T-helper 17 cell (primary cell): ENCODE results near the gene HIVEP3. TPM values are rescaled to one million over a fixed set of nuclear protein-coding genes. Genes with fewer than 3 reads are reported as not detected.

Experiments used
- ATAC-seq: fragments of 150-1000 bp; cut with Tn5 transposase; 2 replicates; pipeline ENCODE4 v1.10.0; 2021; ENCODE audit warnings: mild to moderate bottlenecking, moderate library complexity
- DNase-seq, 3 donors: peaks; one replicate each; pipeline versions ENCODE4 v3.0.0 to v3.0.0-alpha.2; 2020 to 2021
- H3K9me3 ChIP-seq: one replicate; pipeline ENCODE4 v1.7.0; 2013; ENCODE audit warnings: low read length, mild to moderate bottlenecking; ENCODE audit not compliant: control insufficient read depth, poor library complexity, severe bottlenecking
- H3K27ac Mint-ChIP-seq: one replicate; pipeline ENCODE4 v1.8.0; 2022; ENCODE audit warnings: mild to moderate bottlenecking, moderate library complexity, mixed read lengths
- H3K27me3 Mint-ChIP-seq: one replicate; pipeline ENCODE4 v1.8.0; 2022; ENCODE audit warnings: mixed read lengths
- H3K36me3 Mint-ChIP-seq: one replicate; pipeline ENCODE4 v1.8.0; 2022; ENCODE audit warnings: low read depth, mixed read lengths
- H3K4me1 Mint-ChIP-seq: one replicate; pipeline ENCODE4 v1.8.0; 2022; ENCODE audit warnings: mild to moderate bottlenecking, mixed read lengths
- H3K4me3 Mint-ChIP-seq: one replicate; pipeline ENCODE4 v1.8.0; 2022; ENCODE audit warnings: mild to moderate bottlenecking, moderate library complexity, mixed read lengths
- total RNA-seq, 4 donors: library from RNA in 2 of 4; stranded (reverse) in 2 of 4; gene quantifications; one replicate each; pipeline ENCODE4 v1.2.3 and lab custom pipeline; 2022 to 2026

HIVEP3 gene
- total RNA-seq, 2 donors from 2014 or later: 11.1 to 13.9 TPM

DNA sequence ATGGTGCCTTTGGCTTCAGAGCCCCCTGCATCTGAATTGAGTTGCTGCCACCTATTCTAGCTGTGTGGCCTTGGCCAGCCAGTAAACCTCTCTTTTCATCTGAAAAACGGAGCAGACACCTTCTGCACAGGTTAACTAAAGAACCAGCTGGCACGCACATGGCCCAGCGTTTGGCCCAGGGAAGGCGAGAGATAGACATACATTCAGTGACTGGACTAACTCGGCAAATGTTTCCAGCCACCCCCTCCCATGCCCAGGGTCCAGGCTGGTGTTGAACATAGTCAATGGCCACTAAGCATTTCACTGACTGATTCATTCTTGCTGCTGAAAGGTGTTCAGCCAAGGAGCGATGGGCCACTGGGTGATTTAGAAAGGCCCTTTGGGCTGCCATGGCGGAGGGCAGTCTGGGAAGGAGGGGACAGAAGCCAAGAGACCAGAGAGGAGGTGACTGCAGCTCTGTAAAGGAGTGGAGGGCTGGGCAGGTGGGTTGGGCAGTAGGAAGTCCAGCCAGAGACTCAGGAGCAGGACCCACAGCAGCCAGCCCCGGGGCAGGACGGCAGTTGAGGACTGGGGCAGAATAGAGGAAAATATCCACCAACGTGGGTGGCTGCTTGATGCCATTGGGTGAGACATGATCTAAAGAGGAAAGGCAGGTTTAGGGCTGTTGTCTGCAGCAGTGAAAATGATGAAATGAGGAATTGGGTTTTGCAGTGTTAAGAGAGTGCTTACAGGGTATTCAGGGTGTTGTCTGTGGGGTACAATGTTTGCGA is 184.3 kb downstream of the HIVEP3 start:
- DNase-seq (no peak), ATAC-seq (no peak)
- H3K4me1 Mint-ChIP-seq: peaks cover 28% of the 10 kb centered on the region

DNA sequence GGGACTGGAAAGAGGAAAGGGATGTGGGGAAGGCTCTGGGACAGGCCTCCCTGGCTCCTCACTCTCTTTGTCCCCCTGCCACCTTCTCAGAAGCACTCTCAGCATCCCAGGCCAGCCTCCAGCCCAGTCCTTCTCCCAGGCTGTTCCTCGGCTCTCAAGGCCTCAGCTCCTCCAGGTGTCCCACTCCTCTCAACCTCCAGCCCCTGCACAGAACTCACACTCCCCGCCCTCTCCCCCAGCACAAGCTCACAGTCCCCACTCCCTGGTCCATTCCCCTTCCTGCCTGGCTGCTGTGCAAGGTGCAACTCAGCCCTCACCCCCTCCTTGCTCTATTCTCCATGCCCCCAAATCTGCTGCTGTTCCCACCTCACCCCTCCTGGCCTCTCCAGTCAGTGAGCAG is 185.0 kb downstream of the HIVEP3 start:
- ATAC-seq (no peak), DNase-seq (no peak)
- H3K4me1 Mint-ChIP-seq: peaks cover 28% of the 10 kb centered on the region
- H3K9me3 ChIP-seq: no peaks in the 10 kb centered on the region
- no peaks in the 10 kb centered on the region for H3K36me3 Mint-ChIP-seq
- no peak overlapping the region for H3K4me3 Mint-ChIP-seq
- no peaks in the 10 kb centered on the region for H3K27me3 Mint-ChIP-seq
- H3K27ac Mint-ChIP-seq: no peak overlapping the region

More for the DNA sequence above, 184.3 kb downstream of the HIVEP3 start:
- Mint-ChIP-seq H3K36me3 (no peaks in the 10 kb centered on the region), H3K27ac (no peak overlapping the region), H3K27me3 (no peaks in the 10 kb centered on the region), H3K4me3 (no peak overlapping the region)
- no peaks in the 10 kb centered on the region for H3K9me3 ChIP-seq

DNA sequence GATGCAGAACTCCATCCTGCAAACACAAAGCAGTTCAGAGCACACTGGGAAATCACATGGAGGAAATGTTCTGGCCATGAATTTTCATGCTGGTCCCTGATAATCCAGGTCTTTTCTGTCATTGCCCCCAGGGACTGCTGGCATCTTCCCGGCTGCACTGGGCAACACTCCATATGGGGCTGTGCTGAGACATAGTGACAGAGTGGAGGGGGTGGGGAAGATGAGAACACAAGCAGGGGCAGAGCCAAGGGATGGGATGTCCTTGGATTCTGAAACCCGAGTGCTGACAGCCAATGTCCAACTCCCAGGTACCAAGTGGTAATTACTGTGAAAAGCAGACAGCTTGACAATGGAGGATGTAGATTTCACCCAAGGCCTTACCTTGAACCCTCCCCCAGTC is 185.7 kb downstream of the HIVEP3 start:
- no peak overlapping the region for H3K4me3 Mint-ChIP-seq
- H3K27me3 Mint-ChIP-seq: no peaks in the 10 kb centered on the region
- no peak overlapping the region for H3K27ac Mint-ChIP-seq
- peaks cover 27% of the 10 kb centered on the region for H3K4me1 Mint-ChIP-seq
- H3K36me3 Mint-ChIP-seq: no peaks in the 10 kb centered on the region
- DNase-seq (no peak), ATAC-seq (no peak)
- no peaks in the 10 kb centered on the region for H3K9me3 ChIP-seq

DNA sequence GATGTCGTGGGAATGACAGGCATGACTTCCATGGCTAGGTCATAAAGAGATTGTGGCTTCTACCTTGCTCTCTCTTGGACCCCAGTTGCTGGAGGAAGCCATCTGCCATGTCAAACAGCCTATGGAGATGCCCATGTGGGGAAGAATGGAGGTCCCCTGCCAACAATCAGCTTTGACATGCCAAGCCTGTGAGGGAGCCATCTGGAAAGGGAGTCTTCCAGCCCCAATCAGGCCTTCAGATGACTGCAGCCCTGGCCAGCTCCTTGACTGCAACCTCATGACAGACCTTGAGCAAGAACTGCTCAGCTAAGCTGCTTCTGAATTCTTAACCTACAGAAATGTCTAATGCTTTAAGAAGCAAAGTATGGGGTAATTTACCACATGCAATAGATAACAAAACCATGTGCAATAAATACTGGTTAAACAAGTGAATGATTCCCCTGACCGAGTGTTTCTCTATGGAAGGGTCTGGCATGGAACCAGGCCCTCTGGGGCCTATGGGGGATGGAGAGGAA is 187.1 kb downstream of the HIVEP3 start:
- Mint-ChIP-seq H3K4me1 (peaks cover 34% of the 10 kb centered on the region), H3K36me3 (no peaks in the 10 kb centered on the region), H3K27me3 (no peaks in the 10 kb centered on the region), H3K27ac (no peak overlapping the region), H3K4me3 (no peak overlapping the region)
- DNase-seq: no peak
- no peaks in the 10 kb centered on the region for H3K9me3 ChIP-seq
- ATAC-seq: no peak

DNA sequence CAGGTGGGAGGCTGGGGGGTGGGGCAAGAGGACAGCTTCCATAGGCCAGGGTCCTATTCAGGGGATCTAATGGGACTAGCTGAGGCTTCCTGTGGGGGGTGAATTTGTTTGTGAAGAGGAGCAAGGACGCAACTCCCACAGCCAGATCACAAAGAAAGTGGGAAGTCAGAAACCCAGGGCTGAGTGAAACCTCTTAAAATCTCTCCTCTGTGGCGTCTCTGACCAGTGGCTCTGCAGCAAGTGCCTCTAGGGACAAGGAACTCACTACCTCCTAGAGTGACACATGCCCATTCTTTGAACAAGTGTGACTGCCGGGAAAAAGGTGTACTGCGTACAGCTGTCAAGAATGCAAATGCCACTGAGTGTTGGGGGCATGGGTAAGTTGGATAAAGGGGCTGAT is 187.9 kb downstream of the HIVEP3 start:
- Mint-ChIP-seq H3K27ac (no peak overlapping the region), H3K4me3 (no peak overlapping the region), H3K27me3 (no peaks in the 10 kb centered on the region), H3K4me1 (peaks cover 37% of the 10 kb centered on the region), H3K36me3 (no peaks in the 10 kb centered on the region)
- no peaks in the 10 kb centered on the region for H3K9me3 ChIP-seq
- DNase-seq (no peak), ATAC-seq (no peak)

DNA sequence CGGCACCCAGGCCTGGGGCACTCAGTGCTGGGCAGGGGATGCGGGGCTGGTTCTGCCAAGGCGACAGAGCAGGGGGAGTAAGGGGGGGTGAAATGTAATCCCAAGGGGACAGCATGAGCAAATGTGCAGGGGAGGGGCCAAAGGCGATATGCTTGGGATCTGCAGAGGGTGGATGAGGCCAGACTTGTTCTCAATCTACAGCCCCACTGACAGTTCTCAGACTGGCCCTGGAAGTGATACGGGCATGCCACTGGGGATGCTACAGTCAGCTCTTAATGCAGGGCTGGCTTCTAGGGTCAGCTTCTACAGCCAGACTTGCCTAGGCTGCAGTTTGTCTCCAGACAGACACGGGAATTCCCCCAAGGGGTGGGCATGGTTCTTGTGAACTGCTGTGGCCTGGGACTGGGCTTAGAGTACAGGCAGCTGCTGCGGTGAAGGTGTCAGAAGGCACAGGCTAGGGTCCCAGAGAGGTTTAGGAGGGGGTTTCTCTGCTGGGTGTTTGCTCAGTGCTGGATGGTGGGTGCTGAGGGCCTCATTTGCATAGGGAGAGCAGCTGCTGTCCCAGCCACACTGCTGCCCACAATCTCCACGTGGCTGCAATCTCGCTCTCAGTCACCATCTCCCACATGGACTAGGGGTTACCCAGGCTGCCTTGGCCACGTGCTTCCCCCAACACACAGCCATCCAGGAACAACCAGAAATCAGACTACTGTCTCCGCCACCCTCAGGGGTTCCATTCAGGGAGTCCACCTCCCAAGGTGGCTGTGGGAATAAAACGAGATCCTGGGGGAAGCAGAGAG is 190.1 kb downstream of the HIVEP3 start:
- H3K27ac Mint-ChIP-seq: peak overlapping the region; percentile 14
- H3K4me3 Mint-ChIP-seq: no peak overlapping the region
- peaks cover 32% of the 10 kb centered on the region for H3K4me1 Mint-ChIP-seq
- no peaks in the 10 kb centered on the region for H3K27me3 Mint-ChIP-seq
- DNase-seq: peak in 1 of 3 donors; percentile 21
- no peaks in the 10 kb centered on the region for H3K9me3 ChIP-seq
- no peaks in the 10 kb centered on the region for H3K36me3 Mint-ChIP-seq
- ATAC-seq: peak; percentile 86

DNA sequence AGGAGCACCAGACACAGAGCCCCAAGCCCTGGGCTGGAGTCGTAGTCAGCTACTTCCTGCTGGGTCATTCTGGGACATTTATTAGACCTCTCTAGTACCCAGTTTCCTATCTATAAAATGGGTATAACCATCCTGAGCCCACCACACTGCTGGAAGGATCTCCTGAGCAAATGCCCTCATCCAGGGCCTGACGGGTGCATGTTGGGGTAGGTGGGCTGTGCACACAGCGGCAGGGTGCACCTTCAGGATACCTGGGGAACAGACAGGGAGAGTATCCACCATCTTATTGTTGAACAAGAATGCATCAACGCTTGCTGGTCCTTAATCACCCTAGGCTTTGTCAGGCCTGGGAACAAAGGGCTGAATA is 191.0 kb downstream of the HIVEP3 start:
- Mint-ChIP-seq H3K27ac (peak overlapping the region; percentile 90), H3K27me3 (no peaks in the 10 kb centered on the region), H3K36me3 (no peaks in the 10 kb centered on the region), H3K4me1 (peaks cover 36% of the 10 kb centered on the region), H3K4me3 (peak overlapping the region; percentile 77)
- ATAC-seq: no peak
- DNase-seq: no peak
- H3K9me3 ChIP-seq: no peaks in the 10 kb centered on the region

DNA sequence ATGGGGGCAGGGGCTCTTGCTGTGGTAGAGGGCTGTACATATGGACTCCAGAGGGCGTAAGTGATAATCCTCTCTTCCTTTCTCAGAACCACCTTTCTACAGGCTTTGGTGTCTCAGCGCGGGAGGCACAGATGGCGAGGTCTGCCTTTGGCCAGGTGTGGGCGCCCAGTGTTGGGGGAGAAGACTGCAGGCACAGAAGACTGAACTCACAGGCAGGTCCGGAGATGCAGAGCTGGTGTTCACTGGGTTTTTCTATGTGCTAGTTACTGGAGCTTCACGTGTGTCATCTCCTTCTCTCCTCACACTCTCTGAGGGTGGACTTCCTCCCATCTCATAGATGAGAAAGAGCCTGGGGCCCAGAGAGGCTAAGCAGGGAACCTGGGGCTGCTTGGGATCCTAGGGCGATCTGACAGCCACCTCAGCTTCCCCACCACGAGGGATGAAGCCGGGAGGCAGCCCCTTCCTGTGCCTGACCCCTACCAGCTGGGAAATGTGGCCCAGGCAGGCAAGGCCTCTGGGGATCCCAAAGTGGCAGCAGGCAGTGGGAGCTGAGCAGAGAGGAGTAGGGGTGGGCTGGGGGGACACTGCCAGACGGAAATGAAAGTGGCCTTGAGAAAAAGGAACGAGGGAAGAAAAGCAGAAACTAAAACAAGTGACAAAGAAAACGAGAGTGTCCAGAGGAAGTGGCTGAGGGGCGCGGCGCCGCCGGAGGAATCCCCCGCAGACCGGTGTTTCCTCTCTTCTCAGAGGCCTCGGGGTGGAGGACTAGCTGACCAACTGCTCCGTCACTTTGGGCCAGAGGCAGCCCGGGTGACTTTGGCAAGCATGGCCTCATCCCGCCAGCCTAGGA is 191.6 kb downstream of the HIVEP3 start:
- no peaks in the 10 kb centered on the region for H3K36me3 Mint-ChIP-seq
- peaks cover 39% of the 10 kb centered on the region for H3K4me1 Mint-ChIP-seq
- peak overlapping the region; percentile 90 for H3K27ac Mint-ChIP-seq
- no peak for DNase-seq
- H3K4me3 Mint-ChIP-seq: peak overlapping the region; percentile 77
- H3K9me3 ChIP-seq: no peaks in the 10 kb centered on the region
- peak; percentile 24 for ATAC-seq
- no peaks in the 10 kb centered on the region for H3K27me3 Mint-ChIP-seq

DNA sequence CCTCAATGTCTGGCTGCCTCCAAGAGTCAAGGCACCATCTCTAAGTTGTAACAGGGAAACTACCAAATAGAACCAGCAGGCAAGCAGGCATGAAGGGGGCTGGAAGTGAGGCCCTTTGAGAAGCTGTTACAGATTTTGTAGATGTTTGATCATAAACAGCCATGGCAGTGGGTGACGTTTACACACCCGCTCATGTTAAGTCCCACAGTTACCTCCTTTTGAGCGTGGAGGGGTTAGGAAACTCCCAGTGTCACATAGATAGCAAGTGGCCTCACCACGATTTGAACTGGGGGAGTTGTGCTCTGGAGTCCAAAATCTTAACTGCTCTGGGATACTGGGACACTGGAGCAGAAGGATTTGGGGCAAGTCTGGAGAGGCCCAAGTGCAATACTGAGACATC is 192.4 kb downstream of the HIVEP3 start:
- Mint-ChIP-seq H3K4me1 (peaks cover 44% of the 10 kb centered on the region), H3K27ac (peak overlapping the region; percentile 90), H3K4me3 (peak overlapping the region; percentile 50), H3K27me3 (no peaks in the 10 kb centered on the region), H3K36me3 (no peaks in the 10 kb centered on the region)
- H3K9me3 ChIP-seq: no peaks in the 10 kb centered on the region
- DNase-seq (no peak), ATAC-seq (no peak)

DNA sequence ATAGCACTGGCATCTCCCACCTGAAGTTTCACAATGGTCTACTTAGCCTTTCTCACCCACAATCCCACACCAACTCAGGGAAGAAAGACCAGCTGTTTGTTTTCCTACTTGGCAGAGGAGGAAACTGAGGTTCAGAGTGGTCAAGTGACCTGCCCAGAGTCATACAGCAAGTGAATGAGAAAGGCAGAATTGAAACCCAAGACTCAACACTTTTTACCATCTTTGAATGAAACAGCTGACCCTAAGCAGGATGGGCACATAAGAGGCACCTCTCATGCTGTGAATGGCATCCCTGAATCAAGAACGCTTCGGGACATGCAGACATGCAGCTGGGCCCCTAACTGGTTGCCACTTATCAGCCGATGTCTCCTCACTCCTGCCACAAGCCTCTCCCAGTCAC is 193.8 kb downstream of the HIVEP3 start:
- Mint-ChIP-seq H3K27me3 (no peaks in the 10 kb centered on the region), H3K27ac (no peak overlapping the region), H3K36me3 (no peaks in the 10 kb centered on the region), H3K4me3 (no peak overlapping the region), H3K4me1 (peaks cover 52% of the 10 kb centered on the region)
- ATAC-seq (no peak), DNase-seq (no peak)
- H3K9me3 ChIP-seq: no peaks in the 10 kb centered on the region

DNA sequence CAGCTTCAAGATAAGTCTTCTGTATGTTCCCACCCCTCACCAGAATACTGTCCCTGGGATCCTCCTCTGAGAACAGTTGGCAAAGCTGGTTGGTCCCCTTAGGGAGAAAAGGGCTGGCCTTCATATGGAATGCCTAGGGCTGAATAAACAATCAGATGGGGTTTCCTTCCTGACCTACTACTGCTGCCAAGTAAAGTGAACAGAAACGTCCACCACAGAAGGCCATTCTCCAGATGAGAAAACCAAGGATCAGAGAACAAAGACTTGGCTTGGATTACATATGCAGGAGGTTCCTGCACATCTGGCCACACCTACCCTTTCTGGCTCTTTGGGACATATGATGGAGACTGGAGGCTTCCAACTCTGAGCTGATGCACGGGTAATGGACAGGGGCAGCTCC is 194.5 kb downstream of the HIVEP3 start:
- H3K9me3 ChIP-seq: no peaks in the 10 kb centered on the region
- peaks cover 48% of the 10 kb centered on the region for H3K4me1 Mint-ChIP-seq
- no peaks in the 10 kb centered on the region for H3K36me3 Mint-ChIP-seq
- no peak overlapping the region for H3K4me3 Mint-ChIP-seq
- H3K27me3 Mint-ChIP-seq: no peaks in the 10 kb centered on the region
- ATAC-seq: no peak
- no peak for DNase-seq
- H3K27ac Mint-ChIP-seq: no peak overlapping the region

DNA sequence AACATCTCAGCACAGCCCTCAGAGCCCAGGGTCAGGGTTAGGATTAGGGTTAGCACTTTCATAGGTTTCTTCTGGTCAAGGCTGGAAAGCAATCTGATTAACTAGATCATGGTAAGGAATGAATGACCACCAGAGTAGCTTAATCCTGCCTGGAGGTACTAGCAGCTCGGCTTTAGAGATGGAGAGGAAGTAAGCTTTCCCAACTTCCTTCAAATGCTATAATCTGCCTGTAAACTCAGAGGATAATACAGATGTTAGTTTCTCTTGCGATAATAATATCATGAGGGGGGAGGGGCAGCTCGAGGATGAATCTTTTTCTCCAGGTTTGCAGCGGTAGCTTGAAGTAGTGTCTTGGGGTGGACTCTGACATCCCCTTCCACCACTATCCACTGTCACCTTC is 194.9 kb downstream of the HIVEP3 start:
- no peak overlapping the region for H3K4me3 Mint-ChIP-seq
- H3K36me3 Mint-ChIP-seq: no peaks in the 10 kb centered on the region
- DNase-seq: no peak
- H3K9me3 ChIP-seq: no peaks in the 10 kb centered on the region
- no peak for ATAC-seq
- no peaks in the 10 kb centered on the region for H3K27me3 Mint-ChIP-seq
- peaks cover 47% of the 10 kb centered on the region for H3K4me1 Mint-ChIP-seq
- H3K27ac Mint-ChIP-seq: no peak overlapping the region

DNA sequence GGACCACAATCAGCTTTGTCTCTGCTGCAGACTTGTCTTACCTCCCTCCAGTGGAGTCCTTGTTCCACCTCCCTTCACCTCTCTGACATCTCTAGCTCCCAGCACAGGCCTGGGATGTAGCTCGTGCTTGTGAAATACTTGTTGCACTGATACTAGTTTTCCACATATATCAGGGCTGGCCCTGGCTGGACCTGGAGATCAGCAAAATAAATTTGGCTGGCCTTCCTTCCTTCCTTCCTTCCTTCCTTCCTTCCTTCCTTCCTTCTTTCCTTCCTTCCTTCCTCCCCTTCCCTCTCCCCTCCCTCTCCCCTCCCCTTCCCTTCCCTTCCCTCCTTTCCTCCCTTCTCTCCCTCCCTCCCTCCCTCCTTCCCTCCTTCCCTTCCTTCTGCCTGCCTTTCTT is 196.5 kb downstream of the HIVEP3 start:
- no peaks in the 10 kb centered on the region for H3K9me3 ChIP-seq
- ATAC-seq (no peak), DNase-seq (no peak)
- Mint-ChIP-seq H3K27me3 (no peaks in the 10 kb centered on the region), H3K36me3 (no peaks in the 10 kb centered on the region), H3K4me3 (peak overlapping the region; percentile 69), H3K27ac (peak overlapping the region; percentile 32), H3K4me1 (peaks cover 40% of the 10 kb centered on the region)
